Hematopoietic multipotent progenitor cell treated with erythropoietin and hydrocortisone succinate and interleukin-3 and kit ligand, for 6 days (in vitro differentiated cells): ENCODE measurements around the gene LRRC32.
"Not testable (repeated sequence)": the region's sequence is repeated elsewhere in the genome, so short reads cannot be mapped to it uniquely, and the experiment has no call there.

Experiments used
- DNase-seq: peaks from one replicate; pipeline ENCODE4 v3.0.0-alpha.2; 2015

LRRC32 gene

DNA sequence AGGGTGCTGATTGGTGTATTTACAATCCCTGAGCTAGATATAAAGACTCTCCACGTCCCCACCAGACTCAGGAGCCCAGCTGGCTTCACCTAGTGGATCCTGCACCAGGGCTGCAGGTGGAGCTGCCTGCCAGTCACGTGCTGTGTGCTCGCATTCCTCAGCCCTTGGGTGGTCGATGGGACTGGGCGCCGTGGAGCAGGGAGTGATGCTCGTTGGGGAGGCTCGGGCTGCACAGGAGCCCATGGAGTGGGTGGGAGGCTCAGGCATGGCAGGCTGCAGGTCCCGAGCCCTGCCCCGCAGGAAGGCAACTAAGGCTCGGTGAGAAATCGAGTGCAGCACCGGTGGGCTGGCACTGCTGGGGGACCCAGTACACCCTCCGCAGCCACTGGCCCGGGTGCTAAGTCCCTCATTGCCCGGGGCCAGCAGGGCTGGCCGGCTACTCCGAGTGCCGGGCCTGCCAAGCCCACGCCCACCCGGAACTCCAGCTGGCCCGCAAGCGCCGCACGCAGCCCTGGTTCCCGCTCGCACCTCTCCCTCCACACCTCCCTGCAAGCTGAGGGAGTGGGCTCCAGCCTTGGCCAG is 61.6 kb downstream of the LRRC32 start:
- not testable (repeated sequence) for DNase-seq

DNA sequence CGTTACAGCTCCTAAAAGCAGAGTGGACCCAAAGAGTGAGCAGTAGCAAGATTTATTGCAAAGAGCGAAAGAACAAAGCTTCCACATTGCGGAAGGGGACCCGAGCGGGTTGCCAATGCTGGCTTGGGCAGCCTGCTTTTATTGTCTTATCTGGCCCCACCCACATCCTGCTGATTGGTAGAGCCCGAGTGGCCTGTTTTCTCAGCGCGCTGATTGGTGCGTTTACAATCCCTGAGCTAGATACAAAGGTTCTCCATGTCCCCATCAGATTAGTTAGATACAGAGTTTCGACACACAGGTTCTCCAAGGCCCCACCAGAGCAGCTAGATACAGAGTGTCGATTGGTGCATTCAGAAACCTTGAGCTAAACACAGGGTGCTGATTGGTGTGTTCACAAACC is 62.3 kb downstream of the LRRC32 start:
- not testable (repeated sequence) for DNase-seq
